DND-41 (cell line): ENCODE data around the gene GALNTL6.

Experiments
- CTCF ChIP-seq: IDR thresholded peaks from 2 replicates; pipeline ENCODE4 v1.5.1; 2012; ENCODE audit warnings: borderline replicate concordance, low read length, moderate library complexity, mild to moderate bottlenecking; ENCODE audit not compliant: poor library complexity, severe bottlenecking; ENCODE audit errors: extremely low read depth
- EZH2 ChIP-seq: IDR thresholded peaks from 3 replicates; pipeline ENCODE4 v1.6.1; 2012; ENCODE audit warnings: borderline replicate concordance, low read depth, mild to moderate bottlenecking, moderate library complexity, low read length, inconsistent platforms; ENCODE audit not compliant: severe bottlenecking

GRCh38 chr4:172168888-172169287, 355.7 kb downstream of the GALNTL6 start:
- TF ChIP-seq CTCF (no peak), EZH2 (no peak)
